Cerebellar cortex (tissue), 1 donor: Measurements from ENCODE around the gene BRCA1.
"Not testable (repeated sequence)": the region's sequence is repeated elsewhere in the genome, so short reads cannot be mapped to it uniquely, and the experiment has no call there.

ENCODE experiments used
- DNase-seq: peaks from one replicate; pipeline ENCODE4 v3.0.0-alpha.2; 2015; ENCODE audit warnings: low spot score

BRCA1 gene

DNA sequence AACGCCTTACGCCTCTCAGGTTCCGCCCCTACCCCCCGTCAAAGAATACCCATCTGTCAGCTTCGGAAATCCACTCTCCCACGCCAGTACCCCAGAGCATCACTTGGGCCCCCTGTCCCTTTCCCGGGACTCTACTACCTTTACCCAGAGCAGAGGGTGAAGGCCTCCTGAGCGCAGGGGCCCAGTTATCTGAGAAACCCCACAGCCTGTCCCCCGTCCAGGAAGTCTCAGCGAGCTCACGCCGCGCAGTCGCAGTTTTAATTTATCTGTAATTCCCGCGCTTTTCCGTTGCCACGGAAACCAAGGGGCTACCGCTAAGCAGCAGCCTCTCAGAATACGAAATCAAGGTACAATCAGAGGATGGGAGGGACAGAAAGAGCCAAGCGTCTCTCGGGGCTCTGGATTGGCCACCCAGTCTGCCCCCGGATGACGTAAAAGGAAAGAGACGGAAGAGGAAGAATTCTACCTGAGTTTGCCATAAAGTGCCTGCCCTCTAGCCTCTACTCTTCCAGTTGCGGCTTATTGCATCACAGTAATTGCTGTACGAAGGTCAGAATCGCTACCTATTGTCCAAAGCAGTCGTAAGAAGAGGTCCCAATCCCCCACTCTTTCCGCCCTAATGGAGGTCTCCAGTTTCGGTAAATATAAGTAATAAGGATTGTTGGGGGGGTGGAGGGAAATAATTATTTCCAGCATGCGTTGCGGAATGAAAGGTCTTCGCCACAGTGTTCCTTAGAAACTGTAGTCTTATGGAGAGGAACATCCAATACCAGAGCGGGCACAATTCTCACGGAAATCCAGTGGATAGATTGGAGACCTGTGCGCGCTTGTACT is at the start of gene BRCA1:
Gene BRCA1 (minus strand): TSS at position 232 of the 834 bp plus-strand sequence. CDS start 1,268 bp downstream, outside the sequence.
- DNase-seq, result peak; percentile 100

DNA sequence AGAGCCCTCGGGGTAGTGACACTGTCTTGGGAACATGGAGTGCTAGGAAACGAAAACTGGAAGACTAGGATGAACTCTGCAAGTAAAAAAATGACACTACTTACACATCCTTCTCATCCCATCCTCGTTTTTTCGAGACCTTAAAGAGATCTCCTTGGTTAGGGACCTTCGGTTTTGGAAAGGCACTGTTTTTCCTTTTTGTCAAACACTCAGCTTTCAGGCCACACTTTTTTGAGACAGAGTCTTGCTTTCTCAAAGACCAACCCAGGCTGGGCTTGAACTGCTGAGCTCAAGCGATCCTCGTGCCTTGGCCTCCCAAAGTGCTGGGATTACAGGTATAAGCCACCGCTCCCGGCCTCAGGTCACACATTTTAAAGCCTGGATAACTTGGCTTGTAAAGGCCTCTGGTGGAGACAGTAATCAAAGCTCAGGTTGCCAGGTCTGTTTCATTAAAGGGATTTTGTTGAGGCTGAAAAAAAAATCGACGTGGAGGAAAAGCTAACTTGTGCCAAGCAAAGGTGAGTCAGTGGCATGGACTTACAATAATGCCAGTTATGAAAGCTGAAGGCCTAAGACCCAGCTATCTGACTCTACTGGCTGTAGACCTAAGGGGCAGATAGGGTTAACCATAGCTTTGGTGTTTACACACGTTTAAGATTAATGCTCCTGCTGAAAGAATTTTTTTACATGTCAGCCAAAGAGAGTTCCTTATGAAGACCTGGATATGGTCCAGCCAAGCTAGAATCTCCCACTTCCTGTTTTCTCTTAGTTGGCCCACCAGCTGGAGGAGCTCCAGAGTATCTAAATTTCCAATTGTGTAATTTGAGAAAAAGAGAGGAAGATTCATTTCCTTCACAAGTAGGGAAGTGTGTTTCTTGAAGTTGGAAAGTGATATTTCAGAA is 46.7 kb upstream of the BRCA1 start:
- DNase-seq, result peak; percentile 46

GRCh38 chr17:43170766-43171585 is 45.8 kb upstream of the BRCA1 start, which contains the start of gene NBR1:
Gene NBR1 (plus strand): TSS chr17:43171214. CDS start chr17:43175800, 4,586 bp downstream.
- peak; percentile 100 for DNase-seq

- DNase-seq, result peak; percentile 99
These were observed 45.1 kb upstream of the BRCA1 start for GRCh38 chr17:43170140-43170765.

GRCh38 chr17:43169561-43170139 is 44.5 kb upstream of the BRCA1 start:
- DNase-seq, result peak; percentile 2

DNA sequence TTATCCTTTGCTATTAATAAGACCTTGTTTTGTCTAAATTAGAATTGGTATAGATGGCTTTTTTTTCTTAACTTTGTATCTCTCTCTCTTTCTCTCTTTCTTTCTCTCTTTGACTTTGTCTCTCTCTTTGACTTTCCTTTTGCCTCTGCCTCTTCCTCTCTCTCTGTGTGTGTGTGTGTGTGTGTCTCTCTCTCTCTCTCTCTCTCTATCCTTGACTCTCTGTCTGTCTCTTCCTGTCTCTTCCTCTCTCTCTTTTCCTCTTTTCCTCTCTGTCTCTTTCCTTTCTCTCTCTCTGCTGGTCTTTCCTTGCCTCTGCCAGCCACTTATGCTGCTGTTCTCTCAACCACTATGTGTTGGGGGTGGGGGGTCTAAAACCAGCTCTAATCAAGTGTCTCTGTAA is 40.8 kb upstream of the BRCA1 start:
- DNase-seq, result not testable (repeated sequence)

GRCh38 chr17:43159957-43160356 is 34.8 kb upstream of the BRCA1 start:
- not testable (repeated sequence) for DNase-seq

- not testable (repeated sequence) for DNase-seq
These were observed 34.1 kb upstream of the BRCA1 start for GRCh38 chr17:43159232-43159631.

GRCh38 chr17:43155666-43156065 is 30.5 kb upstream of the BRCA1 start:
- no peak for DNase-seq

GRCh38 chr17:43153197-43153835 is 28.2 kb upstream of the BRCA1 start:
- not testable (repeated sequence) for DNase-seq

- no peak for DNase-seq
These were observed 26.8 kb upstream of the BRCA1 start for GRCh38 chr17:43151880-43152456.

GRCh38 chr17:43146649-43147048 is 21.5 kb upstream of the BRCA1 start:
- DNase-seq, result no peak

GRCh38 chr17:43143201-43143600 is 18.0 kb upstream of the BRCA1 start:
- DNase-seq, result no peak

DNA sequence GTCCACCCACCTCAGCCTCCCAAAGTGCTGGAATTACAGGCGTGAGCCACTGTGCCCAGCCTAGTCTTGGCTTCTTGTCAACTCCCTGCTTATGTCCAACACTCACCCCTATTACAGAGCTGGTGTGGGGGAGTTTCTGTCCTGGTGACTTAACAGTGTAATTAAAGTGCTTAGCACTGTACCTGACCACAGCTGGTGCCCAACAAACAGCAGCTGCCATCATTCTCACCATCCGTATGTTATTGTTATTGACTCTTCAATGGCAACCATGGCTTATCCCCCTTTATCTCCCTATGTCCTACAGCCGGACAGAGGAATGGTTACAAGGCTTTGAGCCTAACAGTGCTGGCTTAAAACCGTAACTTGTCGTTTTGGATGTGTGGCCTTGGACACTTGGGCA is 17.0 kb upstream of the BRCA1 start:
- no peak for DNase-seq

DNA sequence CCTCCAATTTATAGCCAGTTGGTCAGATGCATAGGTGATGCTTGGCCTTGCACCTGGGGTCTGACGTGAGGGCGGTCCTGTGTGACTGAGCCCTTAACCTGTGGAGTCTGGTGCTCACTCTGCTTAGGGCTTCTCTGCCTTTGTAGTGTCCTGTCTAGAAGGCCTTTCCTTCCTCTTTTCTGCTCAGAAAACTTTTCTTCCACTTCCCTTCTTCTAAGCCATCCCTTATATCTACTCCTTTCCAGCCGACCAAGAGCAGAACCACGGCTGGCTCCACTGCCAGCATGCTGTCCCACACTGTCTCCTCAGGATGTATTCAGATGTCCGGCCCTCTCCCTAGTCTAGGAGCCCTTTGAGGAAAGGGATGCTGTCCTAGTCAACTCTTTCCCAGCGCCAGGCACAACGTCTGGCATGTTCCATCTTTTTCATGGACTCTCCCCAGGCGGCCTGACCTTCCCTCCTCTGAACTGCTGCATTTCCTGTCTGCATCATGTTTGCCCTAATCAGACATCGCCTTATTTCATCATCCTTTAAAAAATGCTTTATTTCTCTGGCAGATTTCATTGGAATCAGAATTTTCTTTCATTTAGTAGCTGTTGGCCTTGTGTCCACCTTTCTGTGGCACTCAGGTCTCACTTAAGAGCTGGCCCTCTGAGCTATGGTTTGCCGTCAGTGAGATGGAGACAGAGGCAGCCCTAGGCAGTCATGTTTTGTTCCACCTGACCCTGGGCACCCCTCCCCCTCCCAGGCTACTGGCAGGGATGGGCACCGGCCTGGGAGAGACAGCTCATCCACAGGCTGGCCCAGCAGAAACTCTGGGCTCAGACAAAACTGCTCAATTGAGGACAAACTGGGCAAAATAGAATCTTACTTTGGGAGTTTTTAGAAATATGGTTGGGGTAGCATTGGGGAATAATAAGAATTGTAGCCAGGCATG is 15.5 kb upstream of the BRCA1 start:
- DNase-seq, result no peak

DNA sequence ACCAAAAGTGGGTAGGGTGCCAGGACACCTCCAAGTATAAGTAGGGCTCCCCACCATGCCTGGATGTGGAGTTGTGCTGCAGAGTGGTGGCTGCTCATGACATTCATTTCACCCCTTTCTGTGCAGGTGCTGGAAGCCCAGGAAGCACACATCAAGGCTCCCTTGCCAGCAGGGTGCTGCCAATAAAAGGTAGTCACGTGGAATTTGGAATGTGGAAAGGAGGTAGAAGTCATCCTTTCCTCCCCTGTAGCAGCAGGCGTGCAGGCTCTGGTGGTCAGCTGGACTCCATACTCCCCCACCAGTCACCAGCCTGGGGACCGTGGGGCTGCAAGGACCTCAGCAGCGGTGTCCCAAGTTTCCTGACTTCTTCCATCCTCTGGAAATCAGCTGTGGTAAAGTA is 13.4 kb upstream of the BRCA1 start:
- DNase-seq, result not testable (repeated sequence)

GRCh38 chr17:43136574-43136973 is 11.4 kb upstream of the BRCA1 start:
- not testable (repeated sequence) for DNase-seq

GRCh38 chr17:43135454-43135819 is 10.3 kb upstream of the BRCA1 start:
- DNase-seq, result no peak
